Measurements from ENCODE around the gene GFRA3. TPM values are rescaled to one million over a fixed set of nuclear protein-coding genes. Genes with fewer than 3 reads are reported as not detected.

GFRA3 gene
- total RNA-seq, 1 experiment from 2014 or later: 2.4 TPM

DNA sequence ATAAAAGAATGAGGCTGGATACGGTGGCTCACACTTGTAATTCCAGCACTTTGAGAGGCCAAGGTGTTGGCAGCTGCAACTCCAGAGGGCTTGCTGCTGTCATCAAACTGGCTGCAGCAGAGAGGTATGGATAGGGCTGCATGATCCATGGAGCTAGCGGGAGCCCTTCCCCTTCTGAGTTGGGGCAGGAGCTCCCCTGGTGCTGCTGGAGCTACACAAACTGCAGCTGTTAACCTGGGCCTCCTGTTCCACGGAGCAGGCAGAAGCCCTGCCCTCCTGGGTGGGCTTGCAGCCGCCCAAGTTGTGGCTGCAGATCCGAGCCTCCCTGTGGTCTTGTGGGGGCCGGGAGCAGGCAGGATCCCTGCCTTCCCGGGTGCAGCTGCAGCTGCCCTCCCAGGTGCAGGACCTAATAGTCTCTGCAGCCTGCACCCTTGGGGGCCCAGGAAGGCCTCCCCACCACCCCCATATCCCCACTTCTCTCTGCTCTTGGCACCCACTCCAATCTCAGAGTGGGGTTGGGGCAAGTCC is 41.4 kb upstream of the GFRA3 start:
- POLR2A ChIA-PET: no interaction called here
- Histone ChIP-seq H3K36me3 (ENCODE audit: control insufficient read depth, insufficient read depth, low read length) (peaks cover 3% of the 10 kb centered on the region), H3K4me1 (no peaks in the 10 kb centered on the region), H3K4me3 (ENCODE audit: low read depth, low read length) (no peak overlapping the region), H3K9me3 (no peaks in the 10 kb centered on the region), H3K27me3 (replicated peaks; ENCODE audit: control insufficient read depth, insufficient read depth, low read length) (no peaks in the 10 kb centered on the region)
- intact Hi-C loops (cut with micrococcal nuclease; ENCODE audit: unreplicated experiment): no loop called here
- CTCF ChIA-PET: no interaction called here
- peaks cover 6% of the 10 kb centered on the region for H3K36me3 Mint-ChIP-seq (ENCODE audit: insufficient read depth, unreplicated experiment)
- BruUV-seq (replicated peaks): no TSS peak
- TF ChIP-seq, protein P1, sequence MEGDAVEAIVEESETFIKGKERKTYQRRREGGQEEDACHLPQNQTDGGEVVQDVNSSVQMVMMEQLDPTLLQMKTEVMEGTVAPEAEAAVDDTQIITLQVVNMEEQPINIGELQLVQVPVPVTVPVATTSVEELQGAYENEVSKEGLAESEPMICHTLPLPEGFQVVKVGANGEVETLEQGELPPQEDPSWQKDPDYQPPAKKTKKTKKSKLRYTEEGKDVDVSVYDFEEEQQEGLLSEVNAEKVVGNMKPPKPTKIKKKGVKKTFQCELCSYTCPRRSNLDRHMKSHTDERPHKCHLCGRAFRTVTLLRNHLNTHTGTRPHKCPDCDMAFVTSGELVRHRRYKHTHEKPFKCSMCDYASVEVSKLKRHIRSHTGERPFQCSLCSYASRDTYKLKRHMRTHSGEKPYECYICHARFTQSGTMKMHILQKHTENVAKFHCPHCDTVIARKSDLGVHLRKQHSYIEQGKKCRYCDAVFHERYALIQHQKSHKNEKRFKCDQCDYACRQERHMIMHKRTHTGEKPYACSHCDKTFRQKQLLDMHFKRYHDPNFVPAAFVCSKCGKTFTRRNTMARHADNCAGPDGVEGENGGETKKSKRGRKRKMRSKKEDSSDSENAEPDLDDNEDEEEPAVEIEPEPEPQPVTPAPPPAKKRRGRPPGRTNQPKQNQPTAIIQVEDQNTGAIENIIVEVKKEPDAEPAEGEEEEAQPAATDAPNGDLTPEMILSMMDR (IDR thresholded peaks at IDR 0.05; ENCODE audit: insufficient read depth in 1 of 2, low read depth in 1 of 2, low read length in 1 of 2, severe bottlenecking in 1 of 2, unreplicated experiment in 1 of 2): no peak
- no peaks in the 10 kb centered on the region for H3K9me3 Mint-ChIP-seq (ENCODE audit: unreplicated experiment)
- DNase-seq: no peak
- H3K27ac Mint-ChIP-seq (ENCODE audit: unreplicated experiment): no peak overlapping the region
- H3K4me3 Mint-ChIP-seq (ENCODE audit: unreplicated experiment): no peak overlapping the region
- H3K4me1 Mint-ChIP-seq (ENCODE audit: low read depth, unreplicated experiment): no peaks in the 10 kb centered on the region
- H3K27me3 Mint-ChIP-seq (ENCODE audit: insufficient read depth, unreplicated experiment): no peaks in the 10 kb centered on the region

DNA sequence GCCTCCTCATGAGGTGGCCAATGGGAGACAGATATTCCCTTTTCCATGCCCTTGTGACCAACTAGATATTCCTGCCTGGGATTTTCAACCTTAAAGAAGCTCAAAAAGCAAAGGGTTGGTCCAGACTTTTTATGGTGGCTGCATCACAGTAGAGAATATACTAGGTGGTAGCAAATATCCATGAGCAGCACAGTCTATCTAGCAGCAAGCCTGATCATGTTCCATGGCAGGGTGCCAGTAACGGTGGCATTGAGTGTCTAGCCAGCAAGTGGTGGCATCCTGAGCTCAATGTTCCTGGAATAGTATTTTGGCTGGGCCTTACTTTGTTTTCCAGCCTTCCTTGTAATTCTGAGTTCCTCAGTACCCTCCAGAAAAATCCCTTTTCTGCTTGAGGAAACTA is 31.4 kb upstream of the GFRA3 start:
- TF ChIP-seq, protein P1 (IDR thresholded peaks at IDR 0.05; ENCODE audit: insufficient read depth in 1 of 2, low read depth in 1 of 2, low read length in 1 of 2, severe bottlenecking in 1 of 2, unreplicated experiment in 1 of 2): no peak
- H3K36me3 ChIP-seq (ENCODE audit: control insufficient read depth, insufficient read depth, low read length): no peaks in the 10 kb centered on the region
- Mint-ChIP-seq H3K36me3 (ENCODE audit: insufficient read depth, unreplicated experiment) (no peaks in the 10 kb centered on the region), H3K27me3 (ENCODE audit: insufficient read depth, unreplicated experiment) (no peaks in the 10 kb centered on the region), H3K9me3 (ENCODE audit: unreplicated experiment) (no peaks in the 10 kb centered on the region), H3K4me3 (ENCODE audit: unreplicated experiment) (no peak overlapping the region), H3K27ac (ENCODE audit: unreplicated experiment) (no peak overlapping the region), H3K4me1 (ENCODE audit: low read depth, unreplicated experiment) (no peaks in the 10 kb centered on the region)
- no TSS peak for BruUV-seq (replicated peaks)
- CTCF ChIA-PET: no interaction called here
- no peak for DNase-seq
- H3K4me3 ChIP-seq (ENCODE audit: low read depth, low read length): no peak overlapping the region
- H3K27me3 ChIP-seq (replicated peaks; ENCODE audit: control insufficient read depth, insufficient read depth, low read length): no peaks in the 10 kb centered on the region
- H3K9me3 ChIP-seq: no peaks in the 10 kb centered on the region
- no peaks in the 10 kb centered on the region for H3K4me1 ChIP-seq
- intact Hi-C loops (cut with micrococcal nuclease; ENCODE audit: unreplicated experiment): no loop called here
- POLR2A ChIA-PET: no interaction called here

DNA sequence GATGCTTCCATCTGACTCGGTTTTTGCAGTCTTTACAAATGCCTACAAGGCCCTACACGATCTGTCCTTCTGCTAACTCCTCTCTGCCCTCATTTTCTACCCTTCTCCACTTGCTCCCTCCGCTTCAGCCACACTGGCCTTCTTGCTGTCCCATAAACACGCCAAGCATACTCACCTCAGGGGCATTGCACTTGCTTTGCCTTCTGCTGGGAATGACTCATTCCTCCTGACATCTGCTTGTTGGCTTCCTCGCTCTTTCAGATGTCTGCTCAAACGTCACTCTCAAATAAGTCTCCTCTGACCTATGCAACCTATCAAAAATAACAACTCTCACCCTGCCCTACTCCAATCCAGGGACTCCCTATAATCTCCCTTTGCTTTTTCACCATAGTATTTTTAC is 29.0 kb upstream of the GFRA3 start:
- Mint-ChIP-seq H3K27ac (ENCODE audit: unreplicated experiment) (no peak overlapping the region), H3K36me3 (ENCODE audit: insufficient read depth, unreplicated experiment) (no peaks in the 10 kb centered on the region), H3K4me1 (ENCODE audit: low read depth, unreplicated experiment) (no peaks in the 10 kb centered on the region), H3K9me3 (ENCODE audit: unreplicated experiment) (no peaks in the 10 kb centered on the region), H3K27me3 (ENCODE audit: insufficient read depth, unreplicated experiment) (no peaks in the 10 kb centered on the region), H3K4me3 (ENCODE audit: unreplicated experiment) (no peak overlapping the region)
- BruUV-seq (replicated peaks): no TSS peak
- POLR2A ChIA-PET: no interaction called here
- Histone ChIP-seq H3K27me3 (replicated peaks; ENCODE audit: control insufficient read depth, insufficient read depth, low read length) (no peaks in the 10 kb centered on the region), H3K4me1 (no peaks in the 10 kb centered on the region), H3K9me3 (no peaks in the 10 kb centered on the region), H3K4me3 (ENCODE audit: low read depth, low read length) (no peak overlapping the region), H3K36me3 (ENCODE audit: control insufficient read depth, insufficient read depth, low read length) (no peaks in the 10 kb centered on the region)
- intact Hi-C loops (cut with micrococcal nuclease; ENCODE audit: unreplicated experiment): no loop called here
- TF ChIP-seq, protein P1 (IDR thresholded peaks at IDR 0.05; ENCODE audit: insufficient read depth in 1 of 2, low read depth in 1 of 2, low read length in 1 of 2, severe bottlenecking in 1 of 2, unreplicated experiment in 1 of 2): no peak
- CTCF ChIA-PET: no interaction called here
- no peak for DNase-seq
